Posterior cingulate gyrus (tissue), 11 donors: ENCODE measurements around the gene TSNAX.
"Not testable (repeated sequence)": the region's sequence is repeated elsewhere in the genome, so short reads cannot be mapped to it uniquely, and the experiment has no call there.

ENCODE experiments used
- DNase-seq, 10 donors: peaks; one replicate each; pipeline versions ENCODE4 v3.0.0 to v3.0.0-alpha.2; 2020 to 2021; ENCODE audit warnings: mixed read lengths in 3 of 10
- intact Hi-C: fragments of 100-400 bp; cut with DNase I; formaldehyde crosslinking; loops from one replicate; pipeline ENCODE4 v1.15.1; 2023

TSNAX gene

DNA sequence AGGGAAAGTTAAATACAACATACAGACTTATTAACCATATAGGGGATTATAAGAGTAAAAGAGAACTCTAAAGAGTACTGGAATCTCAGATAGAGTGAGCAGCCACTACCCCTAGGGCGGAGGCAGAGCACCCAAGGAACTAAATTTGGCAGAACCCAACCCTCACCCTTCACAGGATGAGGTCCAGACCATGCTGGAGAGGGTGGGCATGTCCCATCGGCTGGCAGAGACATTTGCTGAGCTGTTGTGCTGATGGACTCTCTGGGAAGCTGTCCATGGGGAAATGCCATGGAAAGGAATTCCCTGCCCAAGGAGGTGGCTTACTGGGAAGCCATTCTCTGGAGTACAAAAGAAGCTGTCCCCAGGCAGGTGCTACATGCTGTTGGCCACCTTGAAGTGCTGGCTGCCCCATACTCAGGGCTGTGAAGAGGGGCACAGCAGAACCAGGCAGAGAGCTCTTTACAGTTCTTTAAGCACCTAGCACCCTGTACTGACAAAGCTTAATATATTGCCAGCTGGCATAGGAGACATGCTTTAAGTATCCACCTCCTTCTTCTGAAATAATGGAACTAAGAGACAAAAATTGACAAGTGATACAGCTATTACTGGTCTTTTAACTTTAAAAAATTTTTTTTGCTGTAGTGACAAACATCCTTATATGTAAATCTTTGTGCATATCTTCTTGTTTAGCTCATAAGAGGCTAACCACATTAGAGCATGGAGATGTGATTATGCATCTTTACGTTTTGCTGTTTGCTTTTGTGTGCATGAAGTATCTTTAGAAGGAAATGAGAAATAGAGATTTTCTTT lies 29.6 kb downstream of the TSNAX start:
- intact Hi-C loops: no loop called here
- DNase-seq: no peak

DNA sequence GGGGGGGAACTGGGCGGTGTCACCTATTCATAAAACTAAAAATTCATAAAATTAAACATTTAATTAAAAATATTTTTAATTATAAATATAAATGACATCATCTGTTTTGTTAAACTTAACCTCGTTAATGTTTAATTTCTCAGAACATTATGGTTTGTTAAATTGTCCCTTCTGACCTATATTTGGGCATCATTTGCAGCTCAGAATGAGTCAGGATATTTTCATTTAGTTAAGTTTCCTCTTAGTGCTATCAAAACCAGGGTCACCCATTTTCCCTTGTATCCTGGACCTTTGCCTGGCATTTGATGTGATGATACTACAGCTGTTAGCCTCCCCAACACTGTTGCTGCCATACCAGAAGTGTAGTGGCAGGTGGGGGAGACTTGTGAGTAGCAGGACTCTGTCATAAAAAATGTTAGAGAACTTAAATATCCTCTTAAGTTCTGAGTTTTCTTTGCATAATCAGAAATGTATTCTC lies 30.3 kb downstream of the TSNAX start:
- intact Hi-C loops: no loop called here

DNA sequence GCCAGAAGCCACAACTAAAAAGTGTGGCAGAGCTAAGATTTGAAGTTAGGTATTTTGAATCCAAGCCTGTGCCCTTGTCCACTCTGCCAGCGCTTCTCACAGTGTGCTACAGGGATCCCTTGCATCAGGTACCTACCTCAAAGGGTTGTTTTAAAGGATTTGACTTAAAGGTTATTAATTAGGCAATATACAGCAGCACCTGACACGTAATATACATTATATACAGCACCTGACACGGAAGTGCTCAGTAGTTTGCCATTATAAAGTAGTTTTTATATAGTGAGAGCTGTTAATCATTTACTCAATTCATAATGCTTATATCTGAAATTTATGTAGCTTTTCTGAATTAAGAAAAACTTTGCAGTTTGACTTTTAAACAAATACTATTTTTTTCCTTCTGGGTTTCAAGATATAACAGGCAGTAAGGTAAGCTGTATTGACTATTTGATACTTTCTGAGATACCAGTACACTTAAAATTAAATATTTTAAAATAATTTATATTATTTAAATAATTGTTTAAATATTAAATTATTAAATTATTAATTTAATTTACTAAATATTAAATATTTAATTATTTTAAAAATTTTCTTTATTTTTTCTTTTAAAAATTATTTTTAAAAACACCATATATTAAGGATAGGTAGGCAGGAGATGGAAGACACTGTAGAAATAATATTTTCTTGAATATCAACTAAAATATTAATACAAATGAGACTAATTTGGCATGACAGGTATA lies 33.3 kb downstream of the TSNAX start:
- intact Hi-C loops: no loop called here
- DNase-seq: no peak

More for the DNA sequence above, 30.3 kb downstream of the TSNAX start:
- no peak for DNase-seq

DNA sequence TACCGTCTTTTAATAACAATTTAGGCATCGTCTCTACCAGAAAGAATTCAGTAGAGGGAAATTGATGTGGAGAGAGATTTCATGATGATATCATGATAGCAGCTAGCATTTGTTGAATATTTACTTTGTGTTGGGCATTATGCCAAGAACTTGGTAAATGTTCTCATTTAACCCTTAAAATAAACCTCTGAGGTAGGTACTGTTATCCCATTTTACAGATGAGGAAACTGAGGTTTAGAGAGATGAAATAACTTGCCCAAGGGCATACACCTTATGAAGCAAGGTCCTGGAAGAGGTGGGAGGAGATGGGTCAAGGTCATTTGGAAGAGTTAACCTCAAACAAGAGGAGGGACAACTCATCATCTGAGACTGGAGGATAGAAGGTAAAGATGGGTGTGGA lies 34.8 kb downstream of the TSNAX start:
- no peak for DNase-seq
- intact Hi-C loops: no loop called here

DNA sequence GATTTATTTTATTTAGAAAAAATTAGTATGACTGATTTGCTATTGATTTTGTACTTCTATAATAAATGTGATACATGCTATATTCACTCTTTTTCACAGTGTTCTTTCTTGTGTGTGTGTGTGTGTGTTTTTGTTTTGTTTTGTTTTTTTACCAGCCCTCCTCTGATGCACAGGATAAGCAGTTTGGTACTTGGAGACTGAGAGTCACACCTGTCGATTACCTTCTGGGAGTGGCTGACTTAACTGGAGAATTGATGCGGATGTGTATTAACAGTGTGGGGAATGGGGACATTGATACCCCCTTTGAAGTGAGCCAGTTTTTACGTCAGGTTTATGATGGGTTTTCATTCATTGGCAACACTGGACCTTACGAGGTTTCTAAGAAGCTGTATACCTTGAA lies 35.9 kb downstream of the TSNAX start:
- no peak for DNase-seq
- intact Hi-C loops: no loop called here

DNA sequence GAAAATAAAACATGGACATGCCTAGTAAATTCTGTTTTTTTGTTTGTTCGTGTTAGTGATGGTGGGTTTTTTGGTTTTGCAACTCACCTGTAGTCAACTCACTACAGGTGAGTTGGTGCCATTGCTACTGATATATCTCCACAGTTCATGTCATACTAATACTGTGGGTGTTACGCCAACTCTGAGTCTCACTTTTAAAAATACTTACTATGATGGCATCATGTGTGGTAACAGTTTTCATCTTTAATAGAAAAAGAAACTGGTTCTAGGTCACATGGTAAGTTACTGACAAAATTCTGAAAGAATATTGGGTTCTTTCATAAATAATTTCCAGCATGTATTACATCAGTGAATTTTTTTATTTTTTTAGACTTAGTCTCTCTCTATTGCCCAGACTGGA lies 38.0 kb downstream of the TSNAX start:
- DNase-seq: no peak

DNA sequence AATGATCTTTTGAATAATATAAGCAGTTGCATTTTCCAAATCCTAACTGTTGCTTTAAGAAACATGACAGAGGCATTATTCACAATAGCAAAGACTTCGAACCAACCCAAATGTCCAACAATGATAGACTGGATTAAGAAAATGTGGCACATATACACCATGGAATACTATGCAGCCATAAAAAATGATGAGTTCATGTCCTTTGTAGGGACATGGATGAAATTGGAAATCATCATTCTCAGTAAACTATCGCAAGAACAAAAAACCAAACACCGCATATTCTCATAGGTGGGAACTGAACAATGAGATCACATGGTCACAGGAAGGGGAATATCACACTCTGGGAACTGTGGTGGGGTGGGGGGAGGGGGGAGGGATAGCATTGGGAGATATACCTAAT lies 41.8 kb downstream of the TSNAX start:
- intact Hi-C loops: not testable (repeated sequence)

More for the DNA sequence above, 38.0 kb downstream of the TSNAX start:
- intact Hi-C loops: no loop called here

DNA sequence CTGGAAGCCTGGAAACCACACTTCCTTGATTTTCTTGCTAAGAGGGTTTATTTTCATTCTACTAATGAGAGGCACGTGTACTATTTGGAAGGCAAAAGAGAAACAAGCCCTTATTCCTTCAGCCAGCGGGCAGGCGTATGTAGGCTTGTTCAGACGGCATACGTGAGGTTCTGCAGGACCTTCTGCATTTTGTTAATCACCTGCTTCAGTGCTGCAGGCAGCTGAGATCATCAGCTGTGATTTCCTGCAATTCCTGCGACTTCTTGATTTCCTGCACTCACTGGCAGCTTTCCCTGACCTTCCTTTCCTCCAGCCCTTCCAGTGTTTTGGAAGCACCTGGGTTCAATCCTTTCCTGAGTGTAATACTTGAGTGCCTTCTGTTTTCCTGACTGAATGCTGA lies 43.4 kb downstream of the TSNAX start:
- no peak for DNase-seq
- intact Hi-C loops: no loop called here

More for the DNA sequence above, 41.8 kb downstream of the TSNAX start:
- not testable (repeated sequence) for DNase-seq

DNA sequence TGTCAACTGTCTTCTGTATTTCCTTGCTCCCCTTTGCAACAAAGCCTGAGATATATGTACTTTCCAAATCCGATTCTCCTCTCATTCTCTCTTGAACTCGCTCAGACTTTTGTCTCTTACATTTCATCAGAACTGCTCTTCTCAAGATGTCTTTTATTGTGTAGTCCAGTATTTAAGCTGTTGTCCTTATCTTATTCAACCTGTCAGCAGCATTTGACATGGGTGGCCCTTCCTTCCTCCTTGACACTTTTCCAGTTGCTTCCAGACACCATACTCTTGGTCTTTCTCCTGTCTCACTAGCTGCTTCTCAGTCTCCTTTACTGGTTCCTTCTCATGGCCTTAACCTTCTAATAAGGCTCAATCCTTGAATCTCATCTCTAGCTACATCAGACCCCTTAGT lies 47.0 kb downstream of the TSNAX start:
- DNase-seq: no peak
- intact Hi-C loops: no loop called here

DNA sequence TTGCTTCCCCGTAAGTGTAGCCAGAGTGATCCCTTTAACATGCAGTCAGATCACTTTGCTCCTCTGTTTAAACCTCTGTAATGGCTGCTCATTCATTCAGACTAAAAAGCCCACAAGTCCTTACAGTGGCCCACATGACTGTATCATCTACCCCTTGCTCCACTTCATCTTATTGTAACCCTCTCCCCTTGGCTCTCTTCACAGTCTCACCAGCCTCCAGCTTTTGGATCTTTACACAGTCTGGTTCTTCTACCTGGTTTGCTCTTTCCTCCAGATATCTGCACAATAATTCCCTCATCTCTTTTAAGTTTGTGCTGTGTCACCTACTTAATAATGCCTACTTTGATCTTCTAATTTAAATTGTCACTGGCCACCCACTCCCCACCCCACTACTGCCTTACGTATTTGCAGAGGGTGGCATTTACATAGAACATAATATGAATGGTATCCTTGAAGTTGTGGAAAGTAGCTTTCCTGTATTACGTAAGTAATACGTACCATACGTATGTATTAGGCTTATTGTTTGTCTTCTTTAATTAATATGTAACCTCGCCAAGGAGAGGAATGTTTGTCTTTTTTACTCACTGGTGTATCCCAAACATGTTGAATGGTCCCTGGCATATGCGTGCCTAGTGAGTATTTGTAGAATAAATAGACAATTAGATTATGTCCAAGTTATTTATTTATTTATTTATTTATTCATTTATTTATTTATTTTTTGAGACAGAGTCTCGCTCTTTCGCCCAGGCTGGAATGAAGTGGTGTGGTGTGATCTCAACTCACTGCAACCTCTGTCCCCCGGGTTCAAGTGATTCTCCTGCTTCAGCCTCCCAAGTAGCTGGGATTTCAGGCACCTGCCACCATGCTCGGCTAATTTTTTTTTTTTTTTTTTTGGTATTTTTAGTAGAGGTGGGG lies 48.6 kb downstream of the TSNAX start:
- intact Hi-C loops: no loop called here
- DNase-seq: no peak

DNA sequence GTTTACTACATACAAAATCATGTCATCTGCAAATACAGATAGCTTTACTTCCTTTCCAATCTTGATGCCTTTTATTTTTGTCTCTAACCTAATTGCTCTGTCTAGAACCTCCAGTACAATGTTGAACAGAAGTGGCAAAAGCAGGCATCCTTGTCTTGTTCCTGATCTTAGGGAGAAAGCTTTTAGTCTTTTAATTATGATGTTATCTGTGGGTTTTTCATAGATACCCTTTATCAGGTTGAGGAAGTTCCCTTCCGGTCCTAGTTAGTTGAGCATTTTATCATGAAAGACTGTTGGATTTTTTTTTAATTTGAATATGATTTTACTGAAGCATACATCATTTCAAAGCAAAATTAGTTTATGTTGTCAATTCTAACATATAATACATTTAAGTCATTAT lies 52.4 kb downstream of the TSNAX start:
- intact Hi-C loops: no loop called here

DNA sequence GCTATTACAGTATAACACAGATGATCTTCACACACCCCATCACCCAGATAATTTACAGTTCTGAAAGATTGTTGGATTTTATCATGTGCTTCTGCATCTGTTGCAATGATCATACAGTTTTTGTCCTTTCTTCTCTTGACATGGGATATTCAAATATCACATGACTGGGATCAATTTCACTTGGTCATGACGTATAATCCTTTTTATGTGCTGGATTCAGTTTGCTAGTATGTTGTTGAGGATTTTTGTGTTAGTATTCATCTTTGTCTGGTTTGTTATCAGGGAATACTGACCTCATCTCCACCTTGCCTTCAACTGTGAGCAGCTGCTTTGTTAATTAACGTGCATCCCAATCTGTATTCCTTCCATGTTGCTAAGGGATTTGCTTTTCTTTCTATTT lies 53.4 kb downstream of the TSNAX start:
- intact Hi-C loops: no loop called here
- no peak for DNase-seq

More for the DNA sequence above, 52.4 kb downstream of the TSNAX start:
- DNase-seq: no peak

DNA sequence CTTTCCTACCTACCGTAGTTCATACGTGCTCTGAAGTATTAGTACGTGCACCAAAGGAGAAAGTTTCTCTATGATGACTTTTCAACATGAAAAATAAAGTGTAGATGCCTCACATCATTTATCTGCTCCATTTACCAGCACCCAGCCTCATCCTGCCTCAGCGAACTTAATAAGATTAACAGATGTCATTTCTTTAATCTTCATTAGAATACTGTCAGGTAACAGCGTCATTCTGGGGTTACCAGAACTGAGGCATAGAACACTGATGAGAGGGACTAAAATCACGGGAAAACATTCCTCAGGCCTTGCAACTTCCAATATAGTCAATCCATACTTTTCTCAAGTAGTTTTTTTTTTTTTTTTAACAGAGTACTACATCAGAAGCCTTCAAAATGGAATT lies 54.9 kb downstream of the TSNAX start:
- intact Hi-C loops: no loop called here
- no peak for DNase-seq

DNA sequence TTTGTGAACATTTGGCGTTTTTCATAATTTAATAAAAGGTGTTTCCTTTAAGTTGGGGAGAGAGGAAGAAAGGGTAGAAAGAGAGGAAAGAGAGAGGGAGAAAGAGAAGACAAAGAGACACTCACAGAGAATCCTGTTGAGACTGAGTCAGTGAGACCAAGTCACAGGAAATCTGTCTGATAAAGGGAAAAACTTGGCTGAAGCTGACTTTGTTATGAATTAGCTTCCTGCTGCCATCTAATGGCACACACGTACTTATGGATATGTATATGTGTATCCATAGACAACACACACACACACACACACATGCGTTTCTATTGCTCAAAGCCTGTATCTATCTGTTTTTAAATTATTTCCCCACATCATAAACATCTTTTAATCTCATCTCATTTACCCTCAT lies 55.6 kb downstream of the TSNAX start:
- intact Hi-C loops: no loop called here

DNA sequence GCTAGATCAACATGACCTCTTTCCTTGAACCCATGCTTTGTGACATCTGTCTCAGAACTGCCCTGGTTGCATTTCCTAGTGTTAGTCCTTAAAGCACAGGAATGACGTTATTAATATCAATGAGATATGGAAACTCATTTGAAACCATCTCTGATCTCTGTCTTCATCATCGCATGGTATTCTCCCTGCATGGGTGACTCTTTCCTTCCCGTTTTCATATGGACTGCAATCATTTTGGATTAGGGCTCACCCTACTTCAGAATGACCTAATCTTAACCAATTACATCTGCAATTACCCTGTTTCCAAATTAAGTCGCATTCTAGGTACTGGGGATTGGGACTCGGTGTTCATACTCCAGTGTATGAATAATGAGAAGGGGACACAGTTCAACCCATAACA lies 56.5 kb downstream of the TSNAX start:
- intact Hi-C loops: no loop called here

More for the DNA sequence above, 55.6 kb downstream of the TSNAX start:
- DNase-seq: no peak

DNA sequence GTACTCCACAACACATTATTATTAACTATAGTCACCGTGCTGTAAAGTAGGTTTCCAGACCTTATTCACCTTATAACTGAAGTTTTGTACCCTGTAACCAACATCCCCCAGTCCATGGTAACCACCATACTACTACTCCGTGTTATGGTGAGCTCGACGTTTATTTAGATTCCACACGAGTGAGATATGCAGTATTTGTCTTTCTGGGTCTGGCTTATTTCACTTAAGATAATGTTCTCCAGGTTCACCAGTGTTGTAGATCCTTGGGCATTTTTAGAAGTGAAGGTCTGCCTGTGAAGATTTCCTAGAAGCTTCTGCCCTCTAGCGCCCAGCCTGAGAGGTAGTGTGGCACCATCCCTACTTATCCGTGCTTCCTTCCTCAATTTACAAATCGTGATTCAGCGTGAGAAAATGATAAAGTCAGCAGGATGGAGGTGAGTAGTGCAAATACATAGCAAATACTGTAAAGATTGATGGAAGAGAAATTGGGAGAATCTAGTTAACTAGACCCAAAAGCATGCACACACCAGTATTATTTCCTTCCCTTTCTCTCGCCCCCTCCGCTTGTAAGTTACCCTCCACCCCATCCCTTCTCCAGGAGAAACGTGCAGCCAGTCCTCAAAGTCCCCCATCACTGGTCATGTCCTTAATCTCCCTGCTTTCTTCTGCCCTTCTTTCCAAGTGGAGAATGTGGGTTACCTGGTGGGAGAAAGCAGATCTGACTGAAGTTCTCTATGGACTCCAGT lies 62.2 kb downstream of the TSNAX start:
- intact Hi-C loops: loop anchor here (1.0 kb wide), 1 partner anchor 233 kb away; no protein-coding TSS in a partner anchor
- DNase-seq: peak in 6 of 10 donors; percentile 33 to 92 (median 52)

More for the DNA sequence above, 56.5 kb downstream of the TSNAX start:
- no peak for DNase-seq

DNA sequence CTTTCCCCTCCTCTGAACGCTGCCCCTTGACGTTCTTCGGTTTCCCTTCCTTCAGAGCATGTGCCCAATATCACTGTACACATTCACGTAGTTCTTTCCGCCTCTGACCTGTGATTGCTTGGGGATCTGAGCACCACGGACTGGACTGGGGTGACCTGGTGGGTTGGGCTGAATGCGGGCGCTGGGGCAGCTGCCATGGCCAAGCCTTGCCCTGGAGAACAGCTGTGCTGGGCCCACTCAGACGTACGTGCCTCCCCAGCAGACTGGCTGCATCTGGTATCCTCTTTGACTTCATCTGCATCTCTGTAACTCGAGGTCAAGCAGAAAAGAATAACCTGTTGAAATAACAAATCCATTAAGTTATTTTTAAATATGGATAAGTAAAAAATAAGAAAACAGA lies 63.0 kb downstream of the TSNAX start:
- no peak for DNase-seq
- intact Hi-C loops: no loop called here

DNA sequence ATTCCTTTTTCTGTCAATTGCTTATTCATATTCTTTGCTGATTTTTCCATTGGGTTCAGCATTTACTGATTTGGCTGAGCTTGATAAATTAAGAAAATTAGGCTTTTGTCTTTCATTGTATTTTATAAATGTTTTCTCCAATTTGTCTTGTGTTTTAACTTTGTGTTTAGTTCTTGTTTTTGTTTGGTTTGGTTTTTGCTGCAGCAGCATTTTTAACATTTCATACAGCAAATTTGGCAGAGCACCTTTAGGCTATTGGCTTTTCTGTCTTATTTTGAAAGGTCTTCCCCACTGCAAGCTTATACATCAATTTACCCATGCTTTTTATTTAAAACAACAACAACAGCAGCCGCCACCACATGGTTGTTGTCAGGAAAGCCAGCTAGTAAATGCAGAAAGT lies 64.3 kb downstream of the TSNAX start:
- DNase-seq: no peak
- intact Hi-C loops: no loop called here

DNA sequence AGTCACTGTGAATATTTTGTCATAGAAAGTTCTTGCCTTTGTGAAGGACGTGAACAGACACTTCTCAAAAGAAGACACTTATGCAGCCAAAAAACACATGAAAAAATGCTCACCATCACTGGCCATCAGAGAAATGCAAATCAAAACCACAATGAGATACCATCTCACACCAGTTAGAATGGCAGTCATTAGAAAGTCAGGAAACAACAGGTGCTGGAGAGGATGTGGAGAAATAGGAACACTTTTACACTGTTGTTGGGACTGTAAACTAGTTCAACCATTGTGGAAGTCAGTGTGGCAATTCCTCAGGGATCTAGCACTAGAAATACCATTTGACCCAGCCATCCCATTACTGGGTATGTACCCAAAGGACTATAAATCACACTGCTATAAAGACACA lies 64.8 kb downstream of the TSNAX start:
- DNase-seq, intact Hi-C loops: not testable (repeated sequence)

DNA sequence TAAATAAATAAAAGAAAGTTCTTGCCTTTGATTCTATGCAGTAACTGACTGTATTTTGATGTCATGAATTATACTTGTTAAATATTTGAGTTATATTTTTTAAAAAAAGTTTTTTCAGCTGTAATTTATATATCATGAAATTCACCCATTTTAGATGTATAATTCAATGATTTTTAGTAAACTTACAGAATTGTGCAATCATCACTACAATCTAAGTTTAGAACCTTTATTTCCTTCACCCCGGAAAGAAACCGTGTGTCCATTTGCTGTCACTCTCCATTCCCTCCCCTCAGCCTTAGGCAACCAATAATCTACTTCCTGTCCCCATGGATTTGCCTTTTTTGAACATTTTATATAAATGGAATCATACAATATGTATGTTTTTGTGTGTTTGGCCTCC lies 65.7 kb downstream of the TSNAX start:
- DNase-seq: no peak
- intact Hi-C loops: no loop called here
